WERI-Rb-1 (cell line): Measurements from ENCODE around the gene ADAMTSL2.

ENCODE experiments used
- DNase-seq: peaks from one replicate; pipeline ENCODE4 v3.0.0-alpha.2; 2020
- H3K27ac ChIP-seq: fragments of 250-450 bp; sonication (Bioruptor Pico); 2 replicates; pipeline ENCODE4 v1.5.1; 2020; ENCODE audit warnings: mild to moderate bottlenecking, moderate library complexity
- H3K27me3 ChIP-seq: fragments of 250-450 bp; sonication (Bioruptor Pico); 2 replicates; pipeline ENCODE4 v1.5.1; 2021; ENCODE audit warnings: mild to moderate bottlenecking, low read depth, moderate library complexity; ENCODE audit not compliant: insufficient read depth, severe bottlenecking
- H3K36me3 ChIP-seq: fragments of 250-450 bp; sonication (Bioruptor Pico); 2 replicates; pipeline ENCODE4 v1.5.1; 2020; ENCODE audit warnings: mild to moderate bottlenecking, moderate library complexity
- H3K4me3 ChIP-seq: 2 replicates; pipeline ENCODE4 v1.5.1; 2011; ENCODE audit warnings: low read depth, mild to moderate bottlenecking, control low read depth, low read length
- H3K9me3 ChIP-seq: fragments of 250-450 bp; sonication (Bioruptor Pico); 2 replicates; pipeline ENCODE4 v1.5.1; 2021; ENCODE audit warnings: mild to moderate bottlenecking, moderate library complexity; ENCODE audit not compliant: severe bottlenecking
- CTCF ChIP-seq: IDR thresholded peaks from 2 replicates; pipeline ENCODE4 v1.5.1; 2011; ENCODE audit warnings: low read depth, mild to moderate bottlenecking, control low read depth, inconsistent platforms, low read length

ADAMTSL2 gene

DNA sequence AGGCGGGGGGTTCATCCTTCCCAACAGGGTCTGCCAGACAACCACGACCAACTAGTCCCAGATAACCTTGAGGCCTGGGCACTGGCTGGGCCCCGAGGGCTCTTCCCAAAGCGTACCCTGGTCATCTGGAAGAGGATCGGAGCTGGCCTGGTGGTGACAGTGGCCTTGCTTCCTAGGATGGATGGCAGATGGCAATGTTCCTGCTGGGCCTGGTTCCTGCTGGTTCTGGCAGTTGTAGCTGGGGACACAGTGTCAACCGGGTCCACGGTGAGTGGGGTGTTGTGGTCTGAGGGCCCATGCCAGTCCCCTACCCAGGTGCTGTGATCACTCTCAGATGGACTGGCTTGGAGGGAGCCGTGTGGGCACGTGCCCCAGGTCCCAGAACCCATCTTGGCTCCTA is 2.0 kb downstream of the ADAMTSL2 start:
- H3K27me3 ChIP-seq, result no peaks in the 10 kb centered on the region
- H3K27ac ChIP-seq, result no peak overlapping the region; the same call in 1 of the 2 replicates
- no peak for DNase-seq
- no peaks in the 10 kb centered on the region for H3K9me3 ChIP-seq
- H3K4me3 ChIP-seq, result no peak overlapping the region
- H3K36me3 ChIP-seq, result no peaks in the 10 kb centered on the region
- TF ChIP-seq CTCF, result no peak

DNA sequence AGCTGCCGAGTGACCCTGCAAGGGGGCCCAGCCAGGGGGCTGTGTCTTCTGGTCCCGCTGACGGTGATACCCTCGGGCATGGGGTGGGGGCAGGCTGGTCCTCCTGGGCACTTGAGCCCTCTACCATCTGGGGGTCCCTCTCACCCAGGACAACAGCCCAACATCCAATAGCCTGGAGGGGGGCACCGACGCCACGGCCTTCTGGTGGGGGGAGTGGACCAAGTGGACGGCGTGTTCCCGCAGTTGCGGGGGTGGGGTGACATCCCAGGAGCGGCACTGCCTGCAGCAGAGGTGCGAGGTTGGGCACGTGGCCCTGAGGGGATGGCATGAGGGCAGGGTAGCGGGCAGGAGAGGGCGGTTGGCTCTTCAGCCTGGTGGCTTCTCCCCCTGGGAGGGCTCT is 2.8 kb downstream of the ADAMTSL2 start:
- Histone ChIP-seq H3K4me3 (no peak overlapping the region), H3K27ac (no peak overlapping the region), H3K36me3 (no peaks in the 10 kb centered on the region), H3K27me3 (no peaks in the 10 kb centered on the region), H3K9me3 (no peaks in the 10 kb centered on the region)
- no peak for TF ChIP-seq CTCF
- DNase-seq, result no peak

- Histone ChIP-seq H3K36me3 (no peaks in the 10 kb centered on the region), H3K27me3 (no peaks in the 10 kb centered on the region), H3K4me3 (no peak overlapping the region), H3K9me3 (no peaks in the 10 kb centered on the region), H3K27ac (no peak overlapping the region)
- no peak for DNase-seq
- TF ChIP-seq CTCF, result no peak
Measured at GRCh38 chr9:133538176-133538575, 3.7 kb downstream of the ADAMTSL2 start.

- no peaks in the 10 kb centered on the region for H3K9me3 ChIP-seq
- H3K4me3 ChIP-seq, result no peak overlapping the region
- no peaks in the 10 kb centered on the region for H3K36me3 ChIP-seq
- no peak for DNase-seq
- H3K27me3 ChIP-seq, result no peaks in the 10 kb centered on the region
- H3K27ac ChIP-seq, result no peak overlapping the region
- no peak for TF ChIP-seq CTCF
Measured at GRCh38 chr9:133538851-133539833, 4.6 kb downstream of the ADAMTSL2 start.

DNA sequence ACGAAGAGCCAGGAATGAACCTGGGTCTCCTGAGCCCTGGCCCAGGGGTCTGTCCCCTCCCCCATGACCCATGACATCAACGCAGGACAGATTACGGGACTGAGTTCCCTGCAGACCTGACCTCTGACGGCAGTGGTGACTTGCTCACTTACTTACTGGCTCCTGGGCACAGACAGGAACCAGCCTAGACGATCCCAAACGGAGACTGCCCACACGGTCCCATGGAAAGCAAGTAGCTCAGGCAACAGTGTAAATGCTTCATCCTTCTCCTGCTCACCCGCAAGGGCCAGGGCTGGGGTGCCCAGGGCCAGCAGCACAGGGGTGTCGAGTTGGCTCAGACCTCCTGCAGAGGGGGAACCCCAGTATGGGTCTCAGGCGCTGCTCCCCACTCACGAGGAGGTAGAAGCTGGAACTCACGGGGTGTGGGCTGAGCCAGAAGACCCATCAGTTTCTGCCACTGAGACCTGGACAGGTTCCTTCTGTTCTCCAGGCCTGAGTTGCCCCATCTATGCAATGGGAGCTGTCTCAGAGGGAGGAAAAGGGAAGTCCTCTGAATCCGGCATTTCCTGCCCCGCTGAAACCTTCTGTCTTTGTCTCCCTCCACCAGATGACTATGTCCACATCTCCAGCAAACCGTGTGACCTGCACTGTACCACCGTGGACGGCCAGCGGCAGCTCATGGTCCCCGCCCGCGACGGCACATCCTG is 5.6 kb downstream of the ADAMTSL2 start:
- Histone ChIP-seq H3K36me3 (no peaks in the 10 kb centered on the region), H3K27me3 (no peaks in the 10 kb centered on the region), H3K27ac (no peak overlapping the region), H3K9me3 (no peaks in the 10 kb centered on the region), H3K4me3 (no peak overlapping the region)
- TF ChIP-seq CTCF, result no peak
- no peak for DNase-seq
